PC-9 (cell line): ENCODE results near the gene MPP3.

Experiments
- CTCF ChIP-seq: fragments of 200-600 bp; sonication (generic); conservative IDR thresholded peaks from 2 replicates; pipeline ENCODE4 v1.6.1; 2017; ENCODE audit warnings: mixed run types, antibody characterized with exemption, mild to moderate bottlenecking, moderate library complexity
- EZH2 ChIP-seq: fragments of 200-600 bp; sonication (generic); IDR thresholded peaks from 2 replicates; pipeline ENCODE4 v1.8.0; 2017; ENCODE audit warnings: antibody characterized with exemption, low read depth

- no peak for TF ChIP-seq CTCF
- TF ChIP-seq EZH2 = no peak
These were observed 16.3 kb downstream of the MPP3 start for GRCh38 chr17:43816336-43817320.
